BJ (cell line): ENCODE measurements around the gene NMT1. TPM values are rescaled to one million over a fixed set of nuclear protein-coding genes. Genes with fewer than 3 reads are reported as not detected.

Experiments
- CTCF ChIA-PET: fragments of 350-600 bp; formaldehyde crosslinking; extraction: SDS; loops from one replicate; lab custom pipeline; 2021; ENCODE audit warnings: antibody characterized with exemption, inconsistent platforms; lab: Yijun Ruan, JAX
- POLR2A ChIA-PET: fragments of 300-600 bp; sonication (Branson Sonifier 250); formaldehyde crosslinking; extraction: SDS; loops from one replicate; lab custom pipeline; 2021; ENCODE audit warnings: antibody characterized with exemption; lab: Charles Lee
- DNase-seq: peaks from one replicate; pipeline ENCODE4 v3.0.0-alpha.2; 2011; ENCODE audit warnings: low read depth
- H3K27me3 ChIP-seq: 2 replicates; pipeline ENCODE4 v1.6.0; 2011; ENCODE audit warnings: low read length; ENCODE audit not compliant: control insufficient read depth, insufficient read depth
- H3K36me3 ChIP-seq: 2 replicates; pipeline ENCODE4 v1.5.1; 2011; ENCODE audit warnings: low read length; ENCODE audit not compliant: control insufficient read depth, insufficient read depth
- H3K4me3 ChIP-seq: 2 replicates; pipeline ENCODE4 v1.5.1; 2011; ENCODE audit warnings: low read depth, mild to moderate bottlenecking, control low read depth, low read length
- CTCF ChIP-seq: IDR thresholded peaks from 2 replicates; pipeline ENCODE4 v1.5.1; 2011; ENCODE audit warnings: low read depth, mild to moderate bottlenecking, control low read depth, inconsistent platforms, low read length, moderate library complexity; ENCODE audit not compliant: insufficient read depth
- polyA minus RNA-seq: library from RNA; depleted of rRNA, polyadenylated mRNA; stranded (reverse); fragments of >200 nt; gene quantifications from 2 replicates; pipeline ENCODE4 v1.2.3, GENCODE V29; 2011; rRNA and poly(A)+ RNA removed
- polyA plus RNA-seq: library from polyadenylated mRNA; depleted of rRNA; stranded (reverse); fragments of >200 nt; gene quantifications from 2 replicates; pipeline ENCODE4 v1.2.3, GENCODE V29; 2011; rRNA removed

Gene NMT1
- polyA plus RNA-seq (48.1 and 62.5 TPM in 2 replicates), polyA minus RNA-seq (52.8 and 163 TPM in 2 replicates)

- H3K36me3 ChIP-seq: no peaks in the 10 kb centered on the region
- H3K27me3 ChIP-seq: no peaks in the 10 kb centered on the region
- ChIA-PET CTCF (interaction anchor here (0.9 to 1.3 kb wide), 4 partner anchors 11 to 75 kb away, joined by 3 to 5 read pairs (median 4); partner anchors contain the start of gene ACBD4), POLR2A (interaction anchor here (0.6 to 1.3 kb wide), 4 partner anchors 12 to 41 kb away, joined by 3 to 5 read pairs (median 4); no protein-coding TSS in a partner anchor)
- DNase-seq: peak; percentile 98
- TF ChIP-seq CTCF: no peak
- peak within 1 kb of the TSS; percentile 91 for H3K4me3 ChIP-seq
These were observed at the start of gene NMT1 for GRCh38 chr17:45060797-45061605. TSS of gene NMT1 (plus strand) at chr17:45061317. CDS start at chr17:45061330, 13 bp downstream.

GRCh38 chr17:45011767-45012166 is 49.4 kb upstream of the NMT1 start:
- no peak overlapping the region for H3K4me3 ChIP-seq
- POLR2A ChIA-PET: no interaction called here
- H3K27me3 ChIP-seq: peaks cover 3% of the 10 kb centered on the region; the same call in 1 of the 2 replicates
- CTCF ChIA-PET: interaction anchor here (0.7 kb wide), 1 partner anchor 11 kb away, joined by 4 read pairs; no protein-coding TSS in a partner anchor
- H3K36me3 ChIP-seq: no peaks in the 10 kb centered on the region
- no peak for DNase-seq
- TF ChIP-seq CTCF: no peak

DNA sequence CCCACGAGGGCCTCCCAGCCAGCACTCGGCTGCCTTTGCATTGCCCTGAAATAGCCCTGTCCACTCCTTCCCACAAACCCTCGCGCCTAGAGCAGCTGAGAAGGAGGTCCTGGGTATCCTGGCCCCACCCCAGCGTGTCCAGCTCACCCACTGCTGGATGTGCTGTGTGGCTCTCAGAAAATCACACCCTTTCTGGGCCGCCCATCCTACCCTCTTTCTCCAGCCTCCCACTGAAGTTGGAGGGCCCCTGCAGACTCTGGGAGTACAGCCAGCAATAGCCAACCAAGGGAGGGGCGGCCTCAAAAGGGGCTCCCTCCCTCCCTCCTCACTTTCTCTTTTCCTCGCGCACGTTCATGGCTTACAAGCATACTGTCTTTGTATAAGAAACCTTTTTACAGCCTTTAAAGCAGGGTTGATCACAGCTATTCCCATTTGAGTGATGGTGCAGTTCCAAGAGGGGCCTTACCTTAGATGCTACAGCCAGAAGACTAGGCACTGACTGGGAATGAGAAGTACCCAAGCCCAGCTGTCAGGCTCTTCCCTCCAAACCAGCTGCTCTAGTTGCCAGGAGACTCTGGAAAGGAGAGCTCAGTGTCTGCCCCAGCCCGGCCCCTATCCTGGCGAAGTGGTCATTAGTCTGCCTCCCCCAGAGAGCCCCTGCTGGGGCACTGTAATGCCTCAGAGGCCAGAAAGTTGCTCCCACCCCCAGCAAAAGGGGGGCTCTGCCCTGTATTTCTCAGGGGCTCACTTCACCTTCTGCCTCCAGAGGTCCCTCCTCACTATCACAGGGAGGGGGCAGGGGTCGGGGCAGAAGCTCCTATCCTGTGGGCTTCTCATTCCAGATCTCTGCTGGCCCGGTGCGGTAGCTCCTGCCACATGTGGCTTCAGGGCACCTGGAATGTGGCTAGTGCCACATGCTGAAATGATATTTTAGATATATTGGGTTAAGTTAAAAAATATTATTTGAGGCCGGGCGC is 47.8 kb upstream of the NMT1 start:
- no peak for TF ChIP-seq CTCF
- H3K27me3 ChIP-seq: 0 out of 2 replicates have a peak, but pooled peaks cover 2% of the 10 kb centered on the region
- no peak for DNase-seq
- POLR2A ChIA-PET: no interaction called here
- H3K36me3 ChIP-seq: no peaks in the 10 kb centered on the region
- CTCF ChIA-PET: interaction anchor here (1.1 to 1.5 kb wide), 3 partner anchors 9 to 106 kb away, joined by 3 to 11 read pairs (median 4); no protein-coding TSS in a partner anchor
- no peak overlapping the region for H3K4me3 ChIP-seq

DNA sequence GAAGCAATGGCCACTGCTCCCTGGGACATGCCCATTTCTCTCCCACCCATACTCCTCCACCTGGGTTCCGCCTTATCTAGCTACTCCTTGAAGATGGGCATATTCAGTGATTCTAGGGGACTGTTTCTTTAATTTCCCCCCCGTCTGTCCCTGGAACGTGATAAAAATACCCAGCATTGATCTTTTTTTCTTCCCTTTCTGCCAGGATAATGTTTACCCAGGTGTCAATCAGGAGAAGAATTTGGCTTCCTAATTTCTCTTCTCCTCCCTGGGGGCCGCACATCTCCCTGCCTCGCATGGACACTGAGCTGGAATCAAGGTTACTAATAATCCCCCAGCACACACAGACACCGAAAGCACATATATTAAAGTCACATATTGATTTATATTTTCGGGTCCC is 44.9 kb upstream of the NMT1 start:
- H3K36me3 ChIP-seq: no peaks in the 10 kb centered on the region
- DNase-seq: no peak
- no peaks in the 10 kb centered on the region for H3K27me3 ChIP-seq
- TF ChIP-seq CTCF: no peak
- H3K4me3 ChIP-seq: no peak overlapping the region
- CTCF ChIA-PET: interaction anchor here (0.8 to 9.0 kb wide), 2 partner anchors 96 to 120 kb away, joined by 3 to 259 read pairs; partner anchors contain the start of genes ACBD4 and GFAP
- POLR2A ChIA-PET: no interaction called here
